Daoy (cell line): Measurements from ENCODE around the gene UBP1. TPM values are rescaled to one million over a fixed set of nuclear protein-coding genes. Genes with fewer than 3 reads are reported as not detected.

Experiments used
- total RNA-seq: library from RNA; depleted of rRNA; stranded (reverse); fragments of >200 nt; shearing (Covaris generic); gene quantifications from 2 replicates; pipeline ENCODE4 v1.2.3, GENCODE V29; 2014; rRNA removed

Gene UBP1
- total RNA-seq, 1 experiment from 2014 or later: 19.8 TPM

Other genes starting within 250 kb of the UBP1 start
- 2.3 and 5.9 TPM in 2 replicates for gene SUSD5, start 221.6 kb downstream of the UBP1 start, total RNA-seq
- gene FBXL2, start 163.0 kb downstream of the UBP1 start, total RNA-seq: 2.6 and 3.7 TPM in 2 replicates